ENCODE data around the gene RCSD1.

DNA sequence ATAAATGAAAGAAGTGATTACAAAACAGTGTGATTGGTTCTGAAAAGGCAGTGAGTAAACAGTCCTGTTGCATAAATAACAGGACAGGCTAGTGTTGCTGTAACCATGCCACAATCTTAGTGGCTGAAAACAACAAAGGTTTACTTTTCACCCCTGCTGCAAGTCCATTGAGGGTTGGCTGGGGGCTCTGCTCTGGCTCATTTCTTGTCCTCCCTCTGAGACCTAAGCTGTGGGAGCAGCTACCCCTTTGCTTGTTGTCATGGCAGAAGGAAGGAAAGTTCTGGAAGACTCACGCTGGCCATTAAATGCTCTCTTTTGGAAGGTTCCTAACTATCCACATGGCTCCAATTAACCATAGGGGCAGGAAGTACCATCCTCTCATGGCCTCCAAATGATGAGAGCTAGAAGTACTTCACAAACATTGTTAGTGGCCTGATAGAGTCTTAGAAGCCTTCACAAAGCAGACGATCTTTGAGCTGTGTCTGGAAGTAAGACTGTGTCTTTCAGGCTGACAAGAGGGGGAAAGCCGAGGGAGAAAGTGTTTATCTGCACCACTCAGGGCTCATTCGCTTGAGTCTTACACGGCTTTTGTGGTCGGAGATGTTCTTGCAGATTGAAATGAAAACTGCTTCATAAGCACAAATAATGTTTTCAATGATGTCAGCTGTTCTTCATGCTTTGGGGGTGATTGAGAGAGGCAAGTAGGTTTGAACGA lies 11.9 kb downstream of the RCSD1 start:
- TF ChIP-seq, protein P1, sequence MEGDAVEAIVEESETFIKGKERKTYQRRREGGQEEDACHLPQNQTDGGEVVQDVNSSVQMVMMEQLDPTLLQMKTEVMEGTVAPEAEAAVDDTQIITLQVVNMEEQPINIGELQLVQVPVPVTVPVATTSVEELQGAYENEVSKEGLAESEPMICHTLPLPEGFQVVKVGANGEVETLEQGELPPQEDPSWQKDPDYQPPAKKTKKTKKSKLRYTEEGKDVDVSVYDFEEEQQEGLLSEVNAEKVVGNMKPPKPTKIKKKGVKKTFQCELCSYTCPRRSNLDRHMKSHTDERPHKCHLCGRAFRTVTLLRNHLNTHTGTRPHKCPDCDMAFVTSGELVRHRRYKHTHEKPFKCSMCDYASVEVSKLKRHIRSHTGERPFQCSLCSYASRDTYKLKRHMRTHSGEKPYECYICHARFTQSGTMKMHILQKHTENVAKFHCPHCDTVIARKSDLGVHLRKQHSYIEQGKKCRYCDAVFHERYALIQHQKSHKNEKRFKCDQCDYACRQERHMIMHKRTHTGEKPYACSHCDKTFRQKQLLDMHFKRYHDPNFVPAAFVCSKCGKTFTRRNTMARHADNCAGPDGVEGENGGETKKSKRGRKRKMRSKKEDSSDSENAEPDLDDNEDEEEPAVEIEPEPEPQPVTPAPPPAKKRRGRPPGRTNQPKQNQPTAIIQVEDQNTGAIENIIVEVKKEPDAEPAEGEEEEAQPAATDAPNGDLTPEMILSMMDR (IDR thresholded peaks at IDR 0.05; ENCODE audit: insufficient read depth, low read length) = no peak
- no peak; the same call in 1 of the 2 replicates for TF ChIP-seq POLR2AphosphoS5 (IDR thresholded peaks at IDR 0.05; ENCODE audit: low read depth)
